Ascending aorta (tissue), 2 donors: Measurements from ENCODE around the gene CCDC77. TPM values are rescaled to one million over a fixed set of nuclear protein-coding genes. Genes with fewer than 3 reads are reported as not detected.

Experiments
- DNase-seq, 2 donors: peaks; one replicate each; pipeline ENCODE4 v3.0.0-alpha.2; 2019; ENCODE audit warnings: low spot score in 2 of 2
- H3K27ac ChIP-seq, 2 donors: fragments of 200-600 bp; sonication (generic); one replicate each; pipeline ENCODE4 v1.5.1; 2016 to 2017; ENCODE audit warnings: mild to moderate bottlenecking in 1 of 2
- H3K27me3 ChIP-seq: fragments of 200-600 bp; sonication (generic); one replicate; pipeline ENCODE4 v1.5.1; 2017
- H3K36me3 ChIP-seq, 2 donors: fragments of 200-600 bp; sonication (generic); one replicate each; pipeline ENCODE4 v1.5.1; 2016
- H3K4me1 ChIP-seq, 2 donors: fragments of 200-600 bp; sonication (generic); one replicate each; pipeline ENCODE4 v1.5.1; 2016 to 2017; ENCODE audit warnings: mild to moderate bottlenecking in 1 of 2
- H3K4me3 ChIP-seq, 2 donors: fragments of 200-600 bp; sonication (generic); one replicate each; pipeline ENCODE4 v1.5.1; 2016 to 2017; ENCODE audit warnings: mild to moderate bottlenecking in 1 of 2
- H3K9me3 ChIP-seq, 2 donors: fragments of 200-600 bp; sonication (generic); one replicate each; pipeline ENCODE4 v1.5.1; 2016
- intact Hi-C: fragments of 100-400 bp; cut with DNase I; formaldehyde crosslinking; loops from one replicate; pipeline ENCODE4 v1.15.1; 2023
- total RNA-seq: library from RNA; depleted of rRNA; stranded (reverse); fragments of >200 nt; gene quantifications from one replicate; pipeline ENCODE4 v1.1.0, GENCODE V29; 2016
- TF ChIP-seq, protein P1 (sequence below), 3 experiments: fragments of 200-600 bp in 2 of 3; fragments of 450-650 bp in 1 of 3; sonication (generic) in 2 of 3; IDR thresholded peaks; one replicate each; pipeline ENCODE4 v1.5.1; 2016 to 2019; ENCODE audit warnings: antibody characterized with exemption in 3 of 3, mild to moderate bottlenecking in 1 of 3, moderate library complexity in 1 of 3

Gene CCDC77
- total RNA-seq, 1 donor from 2014 or later: not detected

- Histone ChIP-seq H3K36me3 (no peaks in the 10 kb centered on the region), H3K27me3 (no peaks in the 10 kb centered on the region), H3K9me3 (no peaks in the 10 kb centered on the region), H3K4me3 (no peak overlapping the region), H3K4me1 (no peaks in the 10 kb centered on the region), H3K27ac (no peak overlapping the region)
- DNase-seq: no peak
- TF ChIP-seq, protein P1, sequence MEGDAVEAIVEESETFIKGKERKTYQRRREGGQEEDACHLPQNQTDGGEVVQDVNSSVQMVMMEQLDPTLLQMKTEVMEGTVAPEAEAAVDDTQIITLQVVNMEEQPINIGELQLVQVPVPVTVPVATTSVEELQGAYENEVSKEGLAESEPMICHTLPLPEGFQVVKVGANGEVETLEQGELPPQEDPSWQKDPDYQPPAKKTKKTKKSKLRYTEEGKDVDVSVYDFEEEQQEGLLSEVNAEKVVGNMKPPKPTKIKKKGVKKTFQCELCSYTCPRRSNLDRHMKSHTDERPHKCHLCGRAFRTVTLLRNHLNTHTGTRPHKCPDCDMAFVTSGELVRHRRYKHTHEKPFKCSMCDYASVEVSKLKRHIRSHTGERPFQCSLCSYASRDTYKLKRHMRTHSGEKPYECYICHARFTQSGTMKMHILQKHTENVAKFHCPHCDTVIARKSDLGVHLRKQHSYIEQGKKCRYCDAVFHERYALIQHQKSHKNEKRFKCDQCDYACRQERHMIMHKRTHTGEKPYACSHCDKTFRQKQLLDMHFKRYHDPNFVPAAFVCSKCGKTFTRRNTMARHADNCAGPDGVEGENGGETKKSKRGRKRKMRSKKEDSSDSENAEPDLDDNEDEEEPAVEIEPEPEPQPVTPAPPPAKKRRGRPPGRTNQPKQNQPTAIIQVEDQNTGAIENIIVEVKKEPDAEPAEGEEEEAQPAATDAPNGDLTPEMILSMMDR (IDR thresholded peaks at IDR 0.05): no peak
- intact Hi-C loops: no loop called here
Observed at GRCh38 chr12:447141-447540, 45.7 kb downstream of the CCDC77 start.

DNA sequence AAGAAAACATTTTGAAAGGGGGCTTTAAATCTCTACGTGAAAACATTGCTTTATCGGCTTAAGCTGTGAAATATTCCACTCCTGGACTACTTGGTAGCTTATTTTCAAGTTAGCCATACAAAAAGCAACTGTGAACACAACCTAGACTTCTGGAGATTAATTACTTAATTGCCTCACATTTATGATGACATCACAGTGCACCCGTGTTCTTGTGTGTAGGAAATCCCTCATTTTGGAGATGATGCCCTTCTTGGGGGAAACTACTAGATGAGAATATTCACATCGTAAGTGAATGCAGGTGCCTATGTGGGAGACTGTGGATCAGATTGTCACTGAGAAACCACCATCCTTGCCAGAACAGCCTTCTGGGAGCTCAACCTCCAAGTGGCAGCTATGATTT lies 47.8 kb downstream of the CCDC77 start:
- Histone ChIP-seq H3K27ac (no peak overlapping the region), H3K9me3 (no peaks in the 10 kb centered on the region), H3K4me3 (no peak overlapping the region), H3K27me3 (no peaks in the 10 kb centered on the region), H3K36me3 (no peaks in the 10 kb centered on the region), H3K4me1 (no peaks in the 10 kb centered on the region)
- TF ChIP-seq, protein P1 (IDR thresholded peaks at IDR 0.05): no peak
- intact Hi-C loops: no loop called here
- no peak for DNase-seq

- DNase-seq: no peak
- no peak overlapping the region for H3K27ac ChIP-seq
- H3K27me3 ChIP-seq: no peaks in the 10 kb centered on the region
- no peaks in the 10 kb centered on the region for H3K36me3 ChIP-seq
- no peaks in the 10 kb centered on the region for H3K4me1 ChIP-seq
- TF ChIP-seq, protein P1 (IDR thresholded peaks at IDR 0.05): no peak
- no peaks in the 10 kb centered on the region for H3K9me3 ChIP-seq
- intact Hi-C loops: no loop called here
- no peak overlapping the region for H3K4me3 ChIP-seq
Observed at GRCh38 chr12:450438-450837, 49.0 kb downstream of the CCDC77 start.

DNA sequence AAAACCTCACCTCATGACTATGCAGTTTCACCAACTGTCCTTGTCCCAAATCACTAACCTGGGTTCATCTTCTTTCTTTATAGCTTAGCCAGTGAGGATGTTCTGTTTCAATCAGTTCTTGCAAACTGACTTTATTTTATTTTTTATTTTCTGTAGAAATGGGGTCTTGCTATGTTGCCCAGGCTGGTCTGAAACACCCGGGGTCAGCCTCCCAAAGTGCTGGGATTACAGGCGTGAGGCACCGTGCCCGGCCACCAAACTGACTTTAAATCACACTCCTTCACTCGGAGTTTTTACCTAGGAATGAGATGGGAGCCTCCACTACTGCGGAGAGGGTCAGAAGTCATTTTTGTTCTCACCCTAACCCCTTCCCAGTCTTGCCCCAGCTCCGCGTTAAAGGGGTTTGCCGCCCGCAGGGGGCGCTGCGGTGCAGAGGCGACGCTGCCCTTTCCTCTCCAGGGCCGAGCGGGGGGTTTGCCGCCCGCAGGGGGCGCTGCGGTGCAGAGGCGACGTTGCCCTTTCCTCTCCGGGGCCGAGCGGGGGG lies 51.3 kb downstream of the CCDC77 start:
- Histone ChIP-seq H3K9me3 (no peaks in the 10 kb centered on the region), H3K4me3 (no peak overlapping the region), H3K27ac (no peak overlapping the region), H3K4me1 (no peaks in the 10 kb centered on the region), H3K27me3 (no peaks in the 10 kb centered on the region), H3K36me3 (no peaks in the 10 kb centered on the region)
- TF ChIP-seq, protein P1 (IDR thresholded peaks at IDR 0.05): peak in 1 of 3 experiments; percentile 47
- intact Hi-C loops: loop anchor here (1.0 kb wide), 1 partner anchor 95 kb away; no protein-coding TSS in a partner anchor
- no peak for DNase-seq

GRCh38 chr12:454833-455232 lies 53.4 kb downstream of the CCDC77 start:
- no peak for DNase-seq
- no peak overlapping the region for H3K4me3 ChIP-seq
- H3K9me3 ChIP-seq: no peaks in the 10 kb centered on the region
- H3K4me1 ChIP-seq: peaks cover 0 to 5% of the 10 kb centered on the region in 2 donors
- TF ChIP-seq, protein P1 (IDR thresholded peaks at IDR 0.05): no peak
- H3K27me3 ChIP-seq: no peaks in the 10 kb centered on the region
- no peak overlapping the region for H3K27ac ChIP-seq
- intact Hi-C loops: loop anchor here (1.0 kb wide), 1 partner anchor 43 kb away; no protein-coding TSS in a partner anchor
- no peaks in the 10 kb centered on the region for H3K36me3 ChIP-seq

DNA sequence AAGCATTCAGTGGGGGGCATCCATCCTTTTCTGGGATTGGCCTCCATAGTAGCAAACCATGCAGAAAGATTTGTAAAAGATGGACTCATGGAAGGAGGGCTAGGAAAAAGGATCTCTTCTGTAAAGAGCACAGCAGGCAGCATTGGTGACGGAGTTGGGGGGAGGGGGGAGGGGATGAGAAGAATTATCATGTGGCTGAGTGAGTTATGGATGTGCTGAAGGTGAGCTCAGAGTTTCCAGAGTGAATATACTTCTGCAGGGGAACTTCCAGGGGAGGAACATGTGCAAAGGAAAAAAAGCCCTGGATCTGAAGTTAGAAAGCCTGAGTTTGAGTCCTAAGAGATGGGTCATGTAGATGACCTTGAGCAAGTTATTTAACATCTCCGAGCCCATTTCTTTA lies 54.4 kb downstream of the CCDC77 start:
- no peak for DNase-seq
- Histone ChIP-seq H3K36me3 (no peaks in the 10 kb centered on the region), H3K4me1 (peaks cover 0 to 5% of the 10 kb centered on the region in 2 donors), H3K27ac (no peak overlapping the region), H3K27me3 (no peaks in the 10 kb centered on the region), H3K9me3 (no peaks in the 10 kb centered on the region), H3K4me3 (no peak overlapping the region)
- intact Hi-C loops: no loop called here
- TF ChIP-seq, protein P1 (IDR thresholded peaks at IDR 0.05): no peak
